Mononuclear cell (primary cell): Measurements from ENCODE around the gene MTOR. TPM values are rescaled to one million over a fixed set of nuclear protein-coding genes. Genes with fewer than 3 reads are reported as not detected.

Experiments
- H3K27me3 ChIP-seq: 2 replicates; pipeline ENCODE4 v1.6.0; 2011; ENCODE audit warnings: low read length, control low read depth; ENCODE audit not compliant: insufficient read depth
- H3K4me1 ChIP-seq: 2 replicates; pipeline ENCODE4 v1.5.1; 2011; ENCODE audit warnings: mild to moderate bottlenecking, low read length, control low read depth; ENCODE audit not compliant: insufficient read depth
- H3K4me3 ChIP-seq: 2 replicates; pipeline ENCODE4 v1.5.1; 2011; ENCODE audit warnings: mild to moderate bottlenecking, low read length, moderate library complexity
- H3K9me3 ChIP-seq: 2 replicates; pipeline ENCODE4 v1.5.1; 2011; ENCODE audit warnings: low read depth, mild to moderate bottlenecking, control low read depth, low read length
- total RNA-seq: library from RNA; depleted of rRNA; stranded (reverse); fragments of >200 nt; gene quantifications from one replicate; pipeline ENCODE4 v1.2.3, GENCODE V29; 2012

The MTOR gene
- total RNA-seq, 1 donor, result 21.9 TPM

DNA sequence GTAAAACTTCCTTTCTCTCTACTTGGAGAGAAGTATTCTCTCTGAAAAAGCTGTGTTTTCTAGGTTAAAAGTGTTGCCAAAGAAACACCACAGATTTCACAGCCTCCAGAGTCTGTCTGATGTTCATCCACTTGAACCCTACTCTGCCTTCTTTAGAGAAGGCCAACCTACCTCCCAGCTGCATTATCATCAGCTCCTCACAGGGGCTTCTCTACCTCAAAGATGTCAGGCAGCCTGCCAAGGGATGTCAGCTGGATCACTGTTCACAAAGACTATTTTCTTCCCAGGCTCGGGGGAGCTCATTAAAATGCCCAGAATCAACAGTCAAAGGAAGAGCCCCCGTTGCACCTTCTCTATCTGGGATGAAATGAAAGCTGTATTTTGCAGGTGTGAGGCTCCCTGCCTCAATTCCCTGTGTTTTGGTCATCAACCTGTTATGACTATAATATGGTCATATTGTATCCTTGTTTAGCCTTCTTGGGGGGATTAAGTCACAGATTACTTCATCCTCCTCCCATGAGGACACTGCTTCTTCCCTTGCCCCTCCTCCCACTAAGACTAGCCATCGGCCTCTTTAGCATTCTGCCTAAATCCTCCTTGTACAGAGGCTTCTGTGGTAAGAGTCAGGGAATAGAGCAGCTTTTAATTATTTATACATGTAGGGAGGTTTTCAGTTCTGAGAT lies 47.5 kb downstream of the MTOR start:
- Histone ChIP-seq H3K27me3 (no peaks in the 10 kb centered on the region), H3K9me3 (no peaks in the 10 kb centered on the region), H3K4me3 (no peak overlapping the region), H3K4me1 (no peaks in the 10 kb centered on the region)

DNA sequence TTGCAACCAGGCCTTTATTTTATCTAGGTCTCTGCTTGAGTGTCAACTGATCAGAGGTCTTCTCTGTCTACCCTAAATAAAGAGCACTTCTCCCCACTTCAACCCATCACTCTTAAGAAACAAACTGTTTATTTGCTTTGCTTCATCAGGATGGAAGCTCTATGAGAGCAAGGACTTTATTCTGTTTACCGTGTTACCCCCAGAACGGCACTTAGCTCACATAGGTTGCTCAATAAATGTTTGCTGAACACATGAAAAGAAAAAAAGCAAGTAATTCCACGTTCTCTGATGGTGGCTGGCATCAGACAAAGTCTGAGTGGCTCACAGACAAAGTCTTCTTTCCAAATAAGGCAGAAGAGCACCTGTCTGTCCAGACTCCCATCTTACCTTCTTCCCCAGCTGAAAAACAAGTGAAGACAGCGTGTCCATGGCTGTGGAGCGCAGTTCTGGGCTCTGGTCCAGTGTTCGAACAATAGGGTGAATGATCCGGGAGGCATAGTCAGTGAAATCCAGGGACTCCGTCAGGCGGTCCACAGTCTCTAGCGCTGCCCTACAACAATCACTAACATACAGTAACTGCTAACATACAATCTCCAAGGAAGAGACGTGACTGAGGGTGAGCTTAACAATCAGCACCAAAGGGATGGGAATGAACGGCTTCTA lies 50.3 kb downstream of the MTOR start:
- H3K4me3 ChIP-seq, result no peak overlapping the region
- H3K27me3 ChIP-seq, result no peaks in the 10 kb centered on the region
- H3K9me3 ChIP-seq, result no peaks in the 10 kb centered on the region
- no peaks in the 10 kb centered on the region for H3K4me1 ChIP-seq

GRCh38 chr1:11211461-11211860 lies 50.9 kb downstream of the MTOR start:
- Histone ChIP-seq H3K9me3 (no peaks in the 10 kb centered on the region), H3K4me3 (no peak overlapping the region), H3K4me1 (no peaks in the 10 kb centered on the region), H3K27me3 (no peaks in the 10 kb centered on the region)

DNA sequence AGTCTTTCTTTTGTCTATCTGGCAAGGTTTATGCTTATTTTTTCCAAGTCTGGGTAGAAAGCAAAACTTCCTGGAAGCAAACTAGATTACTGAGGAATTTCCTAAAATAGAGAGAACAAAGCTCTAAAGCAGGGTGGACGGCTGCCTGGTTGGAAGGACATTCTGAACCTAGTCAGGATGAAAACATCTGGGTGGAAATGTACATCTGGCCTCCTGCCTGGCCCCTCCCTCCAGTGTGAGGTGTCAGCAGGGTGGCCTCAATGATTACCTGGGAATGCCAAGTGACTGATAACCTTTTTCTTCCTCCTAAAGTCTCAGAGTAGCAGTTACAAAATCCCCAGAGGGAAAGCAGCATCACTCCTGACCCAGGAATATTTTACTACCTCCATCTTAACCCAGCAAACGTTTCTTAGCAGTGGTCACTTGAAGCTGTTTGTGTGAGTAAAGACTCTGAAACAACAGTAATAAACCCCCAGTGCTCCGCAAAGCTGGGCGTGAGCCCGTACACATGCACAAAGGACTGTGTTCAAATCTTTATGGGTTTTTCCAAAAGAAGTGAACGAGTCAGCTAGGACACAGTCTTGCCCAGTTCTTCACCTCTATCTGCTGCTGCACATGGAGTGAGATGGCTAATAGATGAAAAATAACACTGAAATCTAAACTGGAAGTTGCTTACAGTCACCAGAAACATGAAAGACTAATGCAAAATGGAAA lies 54.3 kb downstream of the MTOR start:
- Histone ChIP-seq H3K4me1 (no peaks in the 10 kb centered on the region), H3K27me3 (no peaks in the 10 kb centered on the region), H3K9me3 (no peaks in the 10 kb centered on the region), H3K4me3 (no peak overlapping the region)

DNA sequence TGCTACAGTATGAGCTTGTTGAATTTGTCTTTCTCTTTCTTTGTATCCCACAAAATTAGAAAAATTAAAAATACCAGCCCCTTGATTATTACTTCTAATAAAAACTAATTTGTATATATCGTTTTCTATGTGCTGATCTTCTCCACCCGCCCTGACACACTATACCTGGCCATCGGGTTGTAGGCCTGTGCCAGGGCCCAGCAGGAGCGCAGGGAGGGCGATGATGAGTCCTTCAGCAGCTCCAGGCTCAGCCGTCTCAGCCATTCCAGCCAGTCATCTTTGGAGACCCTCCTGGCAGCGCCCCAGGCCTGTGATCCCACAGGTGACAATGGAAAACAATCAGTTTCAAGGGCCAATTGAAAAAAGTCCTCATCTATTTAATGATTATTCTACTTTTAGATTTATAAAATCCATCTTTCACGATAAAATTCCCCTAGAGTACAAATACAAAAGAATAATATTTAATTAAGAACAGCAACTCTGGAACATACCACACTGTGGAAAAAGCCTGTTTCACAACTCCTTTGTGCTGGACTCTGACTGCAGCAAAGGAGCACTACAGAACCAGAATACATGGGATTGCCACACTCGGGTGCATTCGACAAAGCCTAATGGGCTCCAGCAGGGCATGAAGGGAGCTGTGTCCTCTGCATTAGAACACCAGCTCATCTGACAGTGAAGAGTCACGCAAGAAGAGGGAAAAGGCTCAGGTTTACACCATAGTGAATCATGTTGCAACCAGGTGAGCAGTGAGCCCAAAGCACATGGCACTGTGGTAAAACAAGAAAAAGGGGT lies 57.8 kb downstream of the MTOR start:
- H3K4me3 ChIP-seq, result no peak overlapping the region
- H3K27me3 ChIP-seq, result no peaks in the 10 kb centered on the region
- no peaks in the 10 kb centered on the region for H3K4me1 ChIP-seq
- H3K9me3 ChIP-seq, result no peaks in the 10 kb centered on the region

DNA sequence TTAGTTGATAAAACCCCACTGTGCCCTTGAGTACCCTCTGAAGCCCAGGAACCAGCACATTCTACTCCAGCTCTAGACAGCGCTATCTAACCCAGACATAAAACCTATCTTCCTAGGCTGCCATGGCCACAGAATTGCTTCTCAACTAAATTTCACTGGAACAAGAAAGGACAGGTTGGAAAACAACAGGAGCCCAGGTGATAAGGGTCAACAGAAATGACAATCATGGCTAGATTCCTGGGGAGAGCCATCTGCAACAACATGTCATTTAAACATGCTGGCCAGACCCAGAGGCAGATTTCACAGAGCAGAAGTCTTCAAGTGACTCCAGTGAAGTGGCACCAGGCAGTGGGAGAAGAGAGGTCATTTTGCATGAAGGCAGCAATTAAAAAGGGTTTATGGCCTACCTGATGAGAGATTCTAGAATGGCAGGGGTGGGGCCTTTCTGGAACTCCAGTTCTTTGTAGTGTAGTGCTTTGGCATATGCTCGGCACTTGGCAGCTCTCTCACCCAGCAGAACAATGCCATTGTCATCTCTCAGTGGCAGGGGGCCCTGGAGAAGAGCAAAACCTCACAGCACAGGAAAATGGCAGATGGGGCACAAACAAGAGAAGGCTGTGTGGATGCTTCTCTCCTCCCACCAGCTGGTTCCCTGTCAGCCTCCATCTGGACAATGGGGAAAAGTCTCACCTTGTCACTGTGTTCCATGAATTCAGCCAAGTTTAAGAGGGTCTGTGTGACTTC lies 63.3 kb downstream of the MTOR start:
- Histone ChIP-seq H3K9me3 (no peaks in the 10 kb centered on the region), H3K27me3 (no peaks in the 10 kb centered on the region), H3K4me3 (no peak overlapping the region), H3K4me1 (no peaks in the 10 kb centered on the region)

DNA sequence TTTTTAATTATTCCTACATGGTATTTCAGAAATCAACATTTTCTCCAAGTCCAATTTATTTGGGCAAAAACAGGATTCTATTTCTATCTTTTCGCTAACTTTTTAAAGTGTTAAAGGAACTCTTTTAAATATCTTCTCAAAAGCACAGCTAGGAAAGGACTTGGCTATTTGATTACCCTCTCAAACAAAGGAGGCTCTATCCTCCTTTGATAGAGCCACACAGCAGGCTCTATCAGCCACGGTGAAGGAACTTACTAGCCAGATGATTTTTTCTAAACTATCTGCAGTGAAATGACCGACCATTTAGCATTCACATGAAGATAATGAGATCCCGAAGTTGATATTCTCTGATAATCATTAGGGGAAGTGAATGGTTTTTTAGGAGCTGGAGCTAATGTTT lies 64.1 kb downstream of the MTOR start:
- no peaks in the 10 kb centered on the region for H3K4me1 ChIP-seq
- H3K27me3 ChIP-seq, result no peaks in the 10 kb centered on the region
- no peaks in the 10 kb centered on the region for H3K9me3 ChIP-seq
- H3K4me3 ChIP-seq, result no peak overlapping the region

DNA sequence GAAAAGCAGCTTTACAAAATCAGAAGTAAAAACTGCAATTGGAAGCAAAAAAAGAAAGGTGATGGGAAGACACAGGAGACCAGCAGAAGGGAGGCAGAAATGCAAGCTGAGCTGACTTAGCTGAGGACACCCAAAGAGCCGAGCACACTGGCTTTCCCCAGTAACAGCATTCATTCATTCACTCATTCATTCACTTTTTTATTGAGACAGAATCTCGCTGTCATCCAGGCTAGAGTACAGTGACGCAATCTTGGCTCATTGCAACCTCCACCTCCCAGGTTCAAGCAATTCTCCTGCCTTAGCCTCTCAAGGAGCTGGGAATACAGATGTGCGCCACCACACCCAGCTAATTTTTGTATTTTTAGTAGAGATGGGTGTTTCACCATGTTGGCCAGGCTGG lies 65.0 kb downstream of the MTOR start:
- Histone ChIP-seq H3K4me1 (no peaks in the 10 kb centered on the region), H3K27me3 (no peaks in the 10 kb centered on the region), H3K4me3 (no peak overlapping the region), H3K9me3 (no peaks in the 10 kb centered on the region)

DNA sequence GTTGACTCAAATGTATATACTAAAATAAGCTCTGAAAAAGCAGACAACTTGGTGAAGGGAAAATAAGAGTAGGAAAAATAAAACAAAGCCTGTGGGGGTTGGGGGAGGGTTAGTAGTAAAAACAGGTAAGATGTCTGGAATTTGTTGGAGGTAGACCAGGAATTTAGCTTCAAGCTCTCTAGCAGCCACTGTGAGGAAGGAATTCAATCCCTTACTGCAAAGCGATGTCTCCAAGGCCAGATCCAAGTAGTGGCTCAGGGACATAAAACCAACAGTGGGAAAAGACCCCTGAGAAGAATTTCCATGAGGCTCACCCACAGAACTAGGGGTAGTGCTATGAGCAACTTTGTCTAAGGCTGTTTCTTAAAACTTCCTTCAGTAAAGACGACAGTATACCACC lies 65.4 kb downstream of the MTOR start:
- no peaks in the 10 kb centered on the region for H3K4me1 ChIP-seq

GRCh38 chr1:11194407-11195176 lies 67.8 kb downstream of the MTOR start:
- H3K4me1 ChIP-seq, result no peaks in the 10 kb centered on the region
- no peak overlapping the region for H3K4me3 ChIP-seq
- H3K9me3 ChIP-seq, result no peaks in the 10 kb centered on the region
- no peaks in the 10 kb centered on the region for H3K27me3 ChIP-seq

More for the DNA sequence above, 65.4 kb downstream of the MTOR start:
- Histone ChIP-seq H3K27me3 (no peaks in the 10 kb centered on the region), H3K9me3 (no peaks in the 10 kb centered on the region), H3K4me3 (no peak overlapping the region)

DNA sequence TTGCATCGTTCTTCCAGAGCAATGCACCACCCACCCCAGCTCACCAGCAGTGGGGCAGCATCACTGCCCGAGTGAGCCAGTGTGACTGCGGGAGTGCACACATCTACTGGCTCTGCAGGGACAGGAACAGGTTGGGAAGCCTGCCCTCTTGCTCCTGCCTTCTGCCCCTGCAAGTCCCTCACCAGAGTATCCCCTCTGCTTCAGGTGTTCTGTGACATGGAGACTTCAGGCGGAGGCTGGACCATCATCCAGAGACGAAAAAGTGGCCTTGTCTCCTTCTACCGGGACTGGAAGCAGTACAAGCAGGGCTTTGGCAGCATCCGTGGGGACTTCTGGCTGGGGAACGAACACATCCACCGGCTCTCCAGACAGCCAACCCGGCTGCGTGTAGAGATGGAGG lies 69.0 kb downstream of the MTOR start:
- no peaks in the 10 kb centered on the region for H3K9me3 ChIP-seq
- no peak overlapping the region for H3K4me3 ChIP-seq
- H3K27me3 ChIP-seq, result no peaks in the 10 kb centered on the region
- H3K4me1 ChIP-seq, result no peaks in the 10 kb centered on the region

DNA sequence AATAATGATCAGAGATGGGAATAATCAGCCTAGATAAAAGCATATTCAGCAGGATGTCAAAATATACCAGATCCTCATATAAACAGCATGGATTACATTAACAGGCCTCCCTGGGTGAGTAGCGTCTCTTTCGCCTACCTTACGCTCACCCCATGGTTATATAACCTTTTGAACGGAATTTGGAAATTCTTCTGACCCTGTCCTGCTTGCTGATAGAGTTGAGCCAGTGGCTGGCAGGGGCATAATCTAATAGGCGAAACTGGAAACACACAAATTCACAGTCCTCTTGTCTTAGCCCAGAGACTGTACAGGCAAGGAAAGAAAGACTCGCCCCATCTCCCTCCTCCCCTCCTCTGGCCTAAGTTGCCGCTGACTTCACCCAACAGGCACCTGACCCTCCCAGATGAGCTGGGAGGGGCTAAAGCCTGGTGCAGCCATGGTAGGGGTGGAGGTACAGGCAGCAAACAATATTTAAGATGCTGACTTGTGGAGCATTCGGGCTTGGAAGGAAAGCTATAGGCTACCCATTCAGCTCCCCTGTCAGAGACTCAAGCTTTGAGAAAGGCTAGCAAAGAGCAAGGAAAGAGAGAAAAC lies 73.4 kb downstream of the MTOR start, which contains the start of gene ANGPTL7:
ANGPTL7 (plus strand) TSS at position 498 of the 594 bp plus-strand sequence. CDS start 225 bp downstream, outside the sequence.
- Histone ChIP-seq H3K9me3 (no peaks in the 10 kb centered on the region), H3K27me3 (no peaks in the 10 kb centered on the region), H3K4me3 (no peak within 1 kb of the TSS), H3K4me1 (no peaks in the 10 kb centered on the region)

DNA sequence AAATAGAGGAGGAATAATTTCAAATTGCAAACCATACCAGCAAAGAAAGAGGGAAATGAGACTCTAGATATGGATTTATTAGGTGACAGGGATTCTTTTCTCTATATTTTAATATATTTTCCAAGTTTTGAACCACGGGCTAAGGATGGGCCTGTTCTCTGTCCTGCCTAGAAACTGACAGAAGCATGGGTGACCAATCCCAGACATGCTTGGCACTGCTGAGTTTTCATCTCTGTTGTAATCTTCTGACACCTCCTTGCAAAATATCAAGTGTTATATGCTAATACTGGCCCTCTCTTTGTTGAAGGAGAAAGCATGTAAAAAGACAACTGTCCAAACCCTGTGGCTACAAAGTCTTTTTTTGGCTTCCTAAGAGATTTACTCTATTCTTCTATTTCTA lies 74.0 kb downstream of the MTOR start:
- no peak overlapping the region for H3K4me3 ChIP-seq
- H3K4me1 ChIP-seq, result no peaks in the 10 kb centered on the region
- H3K27me3 ChIP-seq, result no peaks in the 10 kb centered on the region

More for the DNA sequence above, 74.0 kb downstream of the MTOR start:
- no peaks in the 10 kb centered on the region for H3K9me3 ChIP-seq
